Cerebellar cortex (tissue), 1 donor: ENCODE data around the gene TSPAN15.

Experiments used
- DNase-seq: peaks from one replicate; pipeline ENCODE4 v3.0.0-alpha.2; 2015; ENCODE audit warnings: low spot score

Gene TSPAN15

DNA sequence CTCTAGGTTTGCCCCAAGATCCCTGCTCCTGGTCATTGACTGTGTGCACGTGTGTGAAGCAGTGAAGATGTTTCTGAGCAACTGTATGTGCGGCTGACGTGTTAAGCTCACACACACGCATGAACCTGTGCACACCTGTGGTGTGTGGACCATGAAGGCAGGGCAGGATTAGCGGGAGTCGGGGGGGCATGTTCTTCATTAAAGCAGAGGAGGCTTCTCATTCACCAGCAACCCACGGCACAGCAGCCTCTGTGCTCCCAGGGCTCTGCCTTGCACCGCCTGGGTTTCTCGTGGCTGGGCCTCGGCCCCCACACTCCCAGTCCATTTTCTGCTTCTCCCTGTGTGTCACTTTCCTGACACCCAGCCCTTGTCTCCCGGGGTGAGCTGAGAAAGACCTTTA is 33.7 kb upstream of the TSPAN15 start:
- no peak for DNase-seq

DNA sequence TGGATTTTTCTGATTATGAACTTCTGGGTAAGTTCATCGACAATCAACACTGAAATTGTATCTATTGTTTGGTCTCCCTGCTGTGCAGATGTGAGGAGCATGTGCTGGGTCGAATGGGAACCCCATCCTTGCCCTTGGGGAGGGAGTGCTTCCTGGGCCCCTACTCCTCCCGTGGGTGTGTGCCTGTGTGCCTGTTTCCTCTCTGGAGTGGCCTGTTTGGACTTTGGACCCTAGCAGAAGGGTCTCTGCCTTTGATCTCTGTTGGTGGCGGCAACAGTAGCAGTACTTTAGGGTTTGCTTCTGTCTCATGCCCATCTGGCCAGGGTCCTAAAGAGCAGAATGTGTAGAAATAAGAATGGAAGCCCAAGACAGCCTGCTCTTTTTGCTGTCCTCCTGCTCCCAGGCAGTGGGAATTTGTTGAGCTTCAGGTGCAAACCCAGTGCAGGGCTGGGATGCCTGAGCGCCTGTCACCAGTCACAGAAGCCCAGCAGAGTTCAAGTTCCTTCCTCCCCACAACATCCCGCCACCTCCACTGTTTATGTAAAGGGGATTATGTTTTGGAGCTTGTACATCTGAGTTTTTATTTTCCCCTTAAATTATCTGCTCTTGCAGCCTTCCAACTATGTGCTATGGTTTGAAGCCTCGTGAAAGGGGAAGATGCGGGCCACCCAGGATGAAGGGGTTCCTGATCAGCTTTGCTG is 33.1 kb upstream of the TSPAN15 start:
- no peak for DNase-seq

- DNase-seq, result no peak
These were observed 32.0 kb upstream of the TSPAN15 start for GRCh38 chr10:69419096-69419743.

DNA sequence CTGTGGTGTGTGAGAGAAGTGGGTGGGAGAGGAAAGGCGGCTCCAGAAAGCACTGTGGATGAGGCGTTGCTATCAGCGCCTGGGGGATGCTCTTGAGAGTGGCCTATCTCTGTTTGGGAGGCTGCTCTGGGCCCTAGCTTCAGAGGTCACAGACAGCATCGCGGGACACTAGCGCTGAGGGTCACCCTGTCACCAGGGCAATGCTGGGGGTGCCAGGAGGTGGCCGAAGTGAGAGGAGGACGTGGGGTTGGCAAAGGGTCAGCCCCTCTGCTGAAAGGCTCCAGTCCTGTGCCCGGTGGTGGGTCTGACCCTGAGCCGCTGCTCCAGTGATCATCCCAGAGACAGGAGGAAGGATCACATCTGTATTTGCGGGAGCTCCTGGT is 31.5 kb upstream of the TSPAN15 start:
- DNase-seq, result no peak

- no peak for DNase-seq
These were observed 29.5 kb upstream of the TSPAN15 start for GRCh38 chr10:69421611-69422308.

DNA sequence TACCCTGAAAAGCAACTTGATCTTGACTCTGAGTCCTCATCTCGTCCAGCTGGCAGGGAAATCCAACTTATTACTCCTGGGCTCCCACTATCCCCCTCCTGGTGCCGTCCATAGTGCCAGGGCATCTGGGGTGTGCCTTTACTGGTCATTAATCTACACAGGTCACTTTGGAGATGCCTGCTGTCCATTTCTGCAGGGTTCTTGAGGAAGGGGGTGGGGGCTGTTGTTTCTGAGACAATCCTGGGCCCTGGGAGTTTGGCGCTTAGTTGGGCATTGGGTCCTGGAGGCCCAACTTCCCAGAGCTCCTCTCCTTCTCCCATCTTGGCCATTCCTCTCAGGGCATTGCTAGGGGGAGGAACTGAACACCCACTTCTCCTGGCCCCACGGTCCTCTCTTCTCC is 28.6 kb upstream of the TSPAN15 start:
- DNase-seq, result no peak

- DNase-seq, result no peak
These were observed 26.2 kb upstream of the TSPAN15 start for GRCh38 chr10:69425041-69425440.

- DNase-seq, result no peak
These were observed 25.6 kb upstream of the TSPAN15 start for GRCh38 chr10:69425511-69426298.

DNA sequence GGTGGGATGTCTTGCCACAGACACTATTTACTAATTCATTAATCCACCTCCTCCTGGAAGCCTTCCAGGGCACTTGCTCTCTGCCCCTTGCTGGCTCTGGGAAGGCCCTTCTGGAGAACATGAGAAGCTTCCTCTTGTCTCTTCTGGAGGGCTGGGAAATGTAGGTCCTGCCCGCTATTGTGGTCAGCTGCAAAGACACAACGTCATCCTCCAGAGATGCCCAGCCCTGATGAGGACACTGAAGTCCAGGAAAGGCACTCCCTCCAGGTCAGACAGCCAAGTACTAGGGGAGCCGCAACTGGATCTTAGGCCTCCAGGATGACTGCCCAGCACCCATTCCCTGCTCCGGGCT is 24.9 kb upstream of the TSPAN15 start:
- no peak for DNase-seq

- DNase-seq, result no peak
These were observed 23.1 kb upstream of the TSPAN15 start for GRCh38 chr10:69428165-69428564.

DNA sequence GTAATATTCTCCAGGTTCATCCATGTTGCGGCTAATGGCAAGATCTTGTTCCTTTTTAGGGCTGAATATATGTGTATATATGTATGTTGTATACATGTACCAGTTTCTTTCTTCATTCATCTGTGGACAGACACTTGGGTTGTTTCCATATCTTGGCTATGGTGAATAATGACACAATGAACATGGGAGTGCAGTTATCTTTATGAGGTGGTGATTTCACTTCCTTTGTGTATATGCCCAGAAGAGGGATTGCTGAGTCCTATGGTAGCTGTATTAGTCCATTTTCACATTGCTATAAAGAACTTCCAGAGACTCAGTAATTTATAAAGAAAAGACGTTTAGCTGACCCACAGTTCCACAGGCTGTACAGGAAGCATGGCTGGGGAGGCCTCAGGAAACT is 17.1 kb upstream of the TSPAN15 start:
- DNase-seq, result no peak

- no peak for DNase-seq
These were observed 16.3 kb upstream of the TSPAN15 start for GRCh38 chr10:69434926-69435325.

GRCh38 chr10:69435966-69436520 is 15.2 kb upstream of the TSPAN15 start:
- DNase-seq, result no peak

DNA sequence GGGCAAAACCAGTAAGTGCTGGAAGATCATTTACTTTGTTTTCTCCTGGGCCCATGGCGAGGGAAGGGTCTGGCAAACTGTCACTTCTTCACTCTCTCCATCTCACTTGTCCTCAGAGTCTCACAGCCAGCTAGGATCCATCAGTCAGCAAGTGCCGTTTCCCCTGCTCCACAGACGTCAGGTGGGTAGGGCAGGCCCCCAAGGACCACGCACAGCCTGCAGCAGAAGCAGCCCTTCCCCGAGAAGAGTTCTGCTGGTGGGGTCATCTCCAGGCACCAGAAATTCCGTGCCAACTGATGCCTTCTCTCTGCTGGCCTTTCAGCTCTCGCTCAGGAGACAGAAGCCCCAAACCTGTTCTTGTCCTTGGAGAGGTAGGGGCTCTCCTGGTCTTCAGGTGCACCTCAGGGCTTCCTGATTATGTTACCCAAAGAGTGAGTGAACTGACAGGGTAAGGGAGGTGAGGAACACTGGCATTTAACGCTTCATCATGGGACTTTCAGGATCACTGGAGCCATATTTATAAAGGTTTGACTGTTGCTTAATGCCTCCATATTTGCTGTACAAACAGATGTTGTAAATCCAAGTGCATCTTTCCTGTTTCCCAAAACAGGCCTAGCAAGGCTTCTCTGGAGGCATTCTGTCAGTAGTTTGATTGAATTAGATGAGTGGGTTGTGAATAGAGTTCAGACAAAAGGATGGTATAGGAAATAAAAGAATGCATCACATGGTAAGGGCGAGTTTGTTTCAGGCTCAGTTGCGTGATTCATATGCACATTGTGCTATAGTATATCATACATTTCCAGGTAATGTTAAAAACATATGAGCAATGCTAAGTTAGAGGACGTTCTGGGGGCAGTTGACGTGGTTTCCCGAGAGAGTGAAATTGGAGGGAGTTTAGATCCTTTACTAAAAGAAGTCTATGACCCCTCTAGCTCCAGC is 13.7 kb upstream of the TSPAN15 start:
- no peak for DNase-seq

GRCh38 chr10:69438536-69439349 is 12.5 kb upstream of the TSPAN15 start:
- peak; percentile 52 for DNase-seq

DNA sequence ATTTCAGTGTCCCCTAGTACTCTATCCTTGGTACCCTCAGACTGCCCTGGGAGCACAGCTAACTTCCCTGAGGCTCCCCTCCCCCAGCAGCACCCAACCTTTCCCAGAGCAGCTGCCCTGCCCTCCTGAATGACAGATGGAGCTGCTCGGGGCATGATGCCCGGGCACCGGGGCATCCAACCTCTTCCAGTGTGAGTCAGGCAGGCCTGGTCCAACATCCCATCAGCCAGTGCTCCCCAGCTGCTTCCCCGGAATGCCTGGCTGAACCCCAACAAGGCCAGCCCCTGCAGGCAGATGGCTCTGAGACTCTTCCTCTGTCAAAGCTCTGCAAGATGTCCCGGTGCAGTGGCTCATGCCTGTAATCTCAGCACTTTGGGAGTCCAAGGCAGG is 11.9 kb upstream of the TSPAN15 start:
- peak; percentile 89 for DNase-seq

- no peak for DNase-seq
These were observed 11.3 kb upstream of the TSPAN15 start for GRCh38 chr10:69439813-69440506.

DNA sequence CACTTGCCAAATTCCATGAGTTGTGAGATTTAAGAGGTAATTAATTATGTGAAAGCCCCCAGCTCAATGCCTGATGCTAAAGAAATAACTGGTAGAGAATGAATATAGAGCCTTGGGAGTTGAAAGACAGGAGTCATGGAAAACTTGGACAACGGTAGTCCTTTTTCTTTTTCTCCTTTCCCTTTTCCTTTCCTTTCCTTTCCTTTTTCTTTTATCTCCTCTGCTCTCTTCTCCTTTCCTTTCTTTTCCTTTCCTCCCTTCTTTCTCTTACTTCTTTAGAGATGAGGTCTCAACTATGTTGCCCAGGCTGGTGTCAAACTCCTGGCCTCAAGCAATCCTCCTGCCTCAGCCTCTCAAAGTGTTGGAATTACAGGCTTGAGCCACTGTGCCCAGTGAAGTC is 7.9 kb upstream of the TSPAN15 start:
- DNase-seq, result no peak

DNA sequence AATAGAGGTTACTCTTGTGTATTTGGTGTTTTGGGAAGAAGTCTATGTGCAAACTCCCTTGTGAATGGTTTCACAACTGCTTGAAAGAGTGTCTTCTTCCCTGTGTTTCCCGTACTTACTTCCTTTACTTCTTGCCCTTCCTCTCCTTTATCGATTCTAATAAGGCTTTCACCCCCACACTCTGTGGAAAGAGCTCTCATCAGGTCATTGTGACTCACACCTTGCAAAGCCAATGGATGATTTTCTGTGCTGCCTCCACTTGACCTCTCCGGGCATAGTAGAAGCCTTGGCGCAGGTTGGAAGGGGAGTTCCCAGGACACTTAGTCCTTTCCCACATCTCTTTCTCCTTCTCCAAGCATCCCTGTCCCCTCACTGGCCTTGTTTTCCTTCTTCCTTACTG is 6.2 kb upstream of the TSPAN15 start:
- DNase-seq, result no peak

GRCh38 chr10:69446229-69446628 is 5.0 kb upstream of the TSPAN15 start:
- no peak for DNase-seq
